MM.1S (cell line): ENCODE measurements around the gene ARFGAP1.

Experiments used
- EZH2phosphoT487 ChIP-seq: fragments of 300-600 bp; sonication (generic); IDR thresholded peaks from 2 replicates; pipeline ENCODE4 v1.6.1; 2018; ENCODE audit warnings: antibody characterized with exemption, low read length
- TF ChIP-seq, protein P1 (sequence below): fragments of 300-600 bp; sonication (generic); IDR thresholded peaks from 2 replicates; pipeline ENCODE4 v1.5.1; 2016; ENCODE audit warnings: antibody characterized with exemption, low read length, mixed read lengths

DNA sequence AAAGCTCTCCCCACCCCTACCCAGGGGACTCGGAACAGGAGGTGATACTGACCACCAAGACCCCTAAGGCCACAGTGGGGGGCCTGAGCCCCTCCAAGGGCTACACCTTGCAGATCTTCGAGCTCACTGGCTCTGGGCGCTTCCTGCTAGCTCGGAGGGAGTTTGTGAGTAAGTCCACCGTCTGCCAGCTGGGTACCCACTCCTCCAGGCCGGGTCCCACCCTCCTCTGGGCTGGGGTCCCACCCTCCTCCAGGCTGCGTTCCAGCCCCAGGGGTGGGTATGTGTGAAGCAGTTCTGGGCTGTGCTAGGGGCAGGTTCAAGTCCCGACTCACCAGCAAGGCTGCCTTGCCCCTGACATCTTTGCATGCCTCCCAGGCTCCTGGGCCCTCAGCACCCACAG is 32.8 kb downstream of the ARFGAP1 start:
- TF ChIP-seq, protein P1, sequence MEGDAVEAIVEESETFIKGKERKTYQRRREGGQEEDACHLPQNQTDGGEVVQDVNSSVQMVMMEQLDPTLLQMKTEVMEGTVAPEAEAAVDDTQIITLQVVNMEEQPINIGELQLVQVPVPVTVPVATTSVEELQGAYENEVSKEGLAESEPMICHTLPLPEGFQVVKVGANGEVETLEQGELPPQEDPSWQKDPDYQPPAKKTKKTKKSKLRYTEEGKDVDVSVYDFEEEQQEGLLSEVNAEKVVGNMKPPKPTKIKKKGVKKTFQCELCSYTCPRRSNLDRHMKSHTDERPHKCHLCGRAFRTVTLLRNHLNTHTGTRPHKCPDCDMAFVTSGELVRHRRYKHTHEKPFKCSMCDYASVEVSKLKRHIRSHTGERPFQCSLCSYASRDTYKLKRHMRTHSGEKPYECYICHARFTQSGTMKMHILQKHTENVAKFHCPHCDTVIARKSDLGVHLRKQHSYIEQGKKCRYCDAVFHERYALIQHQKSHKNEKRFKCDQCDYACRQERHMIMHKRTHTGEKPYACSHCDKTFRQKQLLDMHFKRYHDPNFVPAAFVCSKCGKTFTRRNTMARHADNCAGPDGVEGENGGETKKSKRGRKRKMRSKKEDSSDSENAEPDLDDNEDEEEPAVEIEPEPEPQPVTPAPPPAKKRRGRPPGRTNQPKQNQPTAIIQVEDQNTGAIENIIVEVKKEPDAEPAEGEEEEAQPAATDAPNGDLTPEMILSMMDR = no peak
- TF ChIP-seq EZH2phosphoT487 = no peak
